Lower leg skin (tissue), 3 donors: ENCODE measurements around the gene LRRFIP1.

ENCODE experiments used
- CTCF ChIP-seq, 3 donors: fragments of 450-650 bp; IDR thresholded peaks; one replicate each; pipeline ENCODE4 v1.5.1; 2016; ENCODE audit warnings: antibody characterized with exemption in 3 of 3, mild to moderate bottlenecking in 3 of 3, moderate library complexity in 2 of 3
- POLR2A ChIP-seq, 2 donors: fragments of 450-650 bp; IDR thresholded peaks; one replicate each; pipeline ENCODE4 v1.6.1; 2016 to 2017; ENCODE audit warnings: antibody characterized with exemption in 2 of 2, mild to moderate bottlenecking in 1 of 2, moderate library complexity in 1 of 2

GRCh38 chr2:237697586-237698357 lies 70.4 kb downstream of the LRRFIP1 start:
- TF ChIP-seq CTCF (IDR thresholded peaks at IDR 0.05) = no peak
- TF ChIP-seq POLR2A (IDR thresholded peaks at IDR 0.05) = no peak
